Mucosa of rectum (tissue), 2 donors: ENCODE results near the gene EFNA3.

Source experiments
- H3K27ac ChIP-seq, 2 donors: one replicate each; pipeline ENCODE4 v1.7.0; 2013; ENCODE audit warnings: inconsistent platforms in 2 of 2, low read depth in 2 of 2, low read length in 2 of 2
- H3K27me3 ChIP-seq, 2 donors: one replicate each; pipeline ENCODE4 v1.7.0; 2013; ENCODE audit warnings: low read length in 2 of 2; ENCODE audit not compliant: control insufficient read depth in 2 of 2, insufficient read depth in 2 of 2
- H3K36me3 ChIP-seq, 2 donors: one replicate each; pipeline ENCODE4 v1.7.0; 2013; ENCODE audit warnings: low read length in 2 of 2; ENCODE audit not compliant: control insufficient read depth in 2 of 2, insufficient read depth in 2 of 2
- H3K4me1 ChIP-seq, 2 donors: one replicate each; pipeline ENCODE4 v1.7.0; 2013; ENCODE audit warnings: low read length in 2 of 2, mild to moderate bottlenecking in 1 of 2; ENCODE audit not compliant: control insufficient read depth in 2 of 2, insufficient read depth in 2 of 2
- H3K4me3 ChIP-seq, 2 donors: one replicate each; pipeline ENCODE4 v1.7.0; 2013; ENCODE audit warnings: low read length in 2 of 2
- H3K9ac ChIP-seq, 2 donors: one replicate each; pipeline ENCODE4 v1.7.0; 2013; ENCODE audit warnings: low read length in 2 of 2, low read depth in 1 of 2, mild to moderate bottlenecking in 1 of 2
- H3K9me3 ChIP-seq, 2 donors: one replicate each; pipeline ENCODE4 v1.7.0; 2013; ENCODE audit warnings: low read length in 2 of 2; ENCODE audit not compliant: control insufficient read depth in 2 of 2
- donor health status: healthy.
- donor health status: Normal muscosa, but diverticular disease.

Gene EFNA3

GRCh38 chr1:155093911-155094621 is 15.4 kb downstream of the EFNA3 start:
- no peak overlapping the region for H3K9ac ChIP-seq
- peak overlapping the region in 1 of 2 donors; percentile 63 for H3K27ac ChIP-seq
- H3K4me1 ChIP-seq: peaks cover 14 to 22% of the 10 kb centered on the region in 2 donors
- peak overlapping the region in 1 of 2 donors; percentile 41 for H3K4me3 ChIP-seq
- H3K36me3 ChIP-seq: no peaks in the 10 kb centered on the region
- H3K27me3 ChIP-seq: no peaks in the 10 kb centered on the region
- H3K9me3 ChIP-seq: no peaks in the 10 kb centered on the region

- Histone ChIP-seq H3K4me1 (peaks cover 14 to 22% of the 10 kb centered on the region in 2 donors), H3K4me3 (no peak overlapping the region), H3K9ac (no peak overlapping the region), H3K27me3 (no peaks in the 10 kb centered on the region), H3K9me3 (no peaks in the 10 kb centered on the region), H3K36me3 (no peaks in the 10 kb centered on the region), H3K27ac (peak overlapping the region in 1 of 2 donors; percentile 63)
Measured at GRCh38 chr1:155094622-155094948, 15.9 kb downstream of the EFNA3 start.

GRCh38 chr1:155099331-155099730 is 20.7 kb downstream of the EFNA3 start:
- H3K4me3 ChIP-seq: no peak overlapping the region

GRCh38 chr1:155103325-155103724 is 24.7 kb downstream of the EFNA3 start:
- Histone ChIP-seq H3K4me1 (peaks cover 9 to 11% of the 10 kb centered on the region in 2 donors), H3K27ac (no peak overlapping the region), H3K36me3 (no peaks in the 10 kb centered on the region), H3K27me3 (no peaks in the 10 kb centered on the region), H3K9ac (no peak overlapping the region), H3K4me3 (no peak overlapping the region), H3K9me3 (no peaks in the 10 kb centered on the region)

More at GRCh38 chr1:155099331-155099730, 20.7 kb downstream of the EFNA3 start:
- Histone ChIP-seq H3K27me3 (no peaks in the 10 kb centered on the region), H3K36me3 (no peaks in the 10 kb centered on the region), H3K27ac (peak overlapping the region in 1 of 2 donors; percentile 16), H3K9ac (no peak overlapping the region), H3K4me1 (peaks cover 3 to 8% of the 10 kb centered on the region in 2 donors), H3K9me3 (no peaks in the 10 kb centered on the region)

- H3K9ac ChIP-seq: no peak overlapping the region
- peaks cover 9 to 11% of the 10 kb centered on the region in 2 donors for H3K4me1 ChIP-seq
- H3K4me3 ChIP-seq: no peak overlapping the region
- no peaks in the 10 kb centered on the region for H3K9me3 ChIP-seq
- no peaks in the 10 kb centered on the region for H3K36me3 ChIP-seq
- H3K27ac ChIP-seq: peak overlapping the region in 1 of 2 donors; percentile 38
- H3K27me3 ChIP-seq: no peaks in the 10 kb centered on the region
Measured at GRCh38 chr1:155104605-155105534, 26.2 kb downstream of the EFNA3 start.

GRCh38 chr1:155105604-155106011 is 27.0 kb downstream of the EFNA3 start:
- Histone ChIP-seq H3K27me3 (no peaks in the 10 kb centered on the region), H3K4me1 (peaks cover 9 to 11% of the 10 kb centered on the region in 2 donors), H3K36me3 (no peaks in the 10 kb centered on the region), H3K9ac (no peak overlapping the region), H3K9me3 (no peaks in the 10 kb centered on the region), H3K4me3 (no peak overlapping the region), H3K27ac (peak overlapping the region in 1 of 2 donors; percentile 38)

GRCh38 chr1:155106862-155107261 is 28.2 kb downstream of the EFNA3 start:
- Histone ChIP-seq H3K27ac (no peak overlapping the region), H3K9me3 (no peaks in the 10 kb centered on the region), H3K27me3 (no peaks in the 10 kb centered on the region), H3K36me3 (no peaks in the 10 kb centered on the region), H3K4me1 (peaks cover 9 to 11% of the 10 kb centered on the region in 2 donors), H3K9ac (no peak overlapping the region), H3K4me3 (no peak overlapping the region)

GRCh38 chr1:155107309-155108264 is 28.9 kb downstream of the EFNA3 start:
- Histone ChIP-seq H3K4me3 (no peak overlapping the region), H3K27me3 (no peaks in the 10 kb centered on the region), H3K36me3 (no peaks in the 10 kb centered on the region), H3K9me3 (no peaks in the 10 kb centered on the region), H3K27ac (no peak overlapping the region), H3K4me1 (peaks cover 6 to 7% of the 10 kb centered on the region in 2 donors), H3K9ac (no peak overlapping the region)

GRCh38 chr1:155108296-155108695 is 29.7 kb downstream of the EFNA3 start:
- no peaks in the 10 kb centered on the region for H3K27me3 ChIP-seq
- H3K27ac ChIP-seq: no peak overlapping the region
- H3K9me3 ChIP-seq: no peaks in the 10 kb centered on the region
- H3K9ac ChIP-seq: no peak overlapping the region
- H3K36me3 ChIP-seq: no peaks in the 10 kb centered on the region
- peaks cover 6% of the 10 kb centered on the region in 2 donors for H3K4me1 ChIP-seq
- H3K4me3 ChIP-seq: no peak overlapping the region
